GM23338 (cell line): Measurements from ENCODE around the gene MINDY4. TPM values are rescaled to one million over a fixed set of nuclear protein-coding genes. Genes with fewer than 3 reads are reported as not detected.

Source experiments
- ATAC-seq: fragments of 200-7000 bp; cut with Tn5 transposase; 3 replicates; pipeline ENCODE4 v1.9.1; 2020
- DNase-seq: peaks from one replicate; pipeline ENCODE4 v3.0.0-alpha.2; 2015; ENCODE audit warnings: low spot score
- H2AFZ ChIP-seq: fragments of 200-600 bp; sonication (generic); 2 replicates; pipeline ENCODE4 v1.8.0; 2016; ENCODE audit warnings: antibody characterized with exemption, mild to moderate bottlenecking, moderate library complexity
- H3F3A ChIP-seq: fragments of 200-600 bp; sonication (generic); replicated peaks from 2 replicates; pipeline ENCODE4 v1.8.0; 2017; ENCODE audit warnings: antibody characterized with exemption, mixed run types, low read depth
- H3K27ac ChIP-seq: fragments of 200-600 bp; sonication (generic); 2 replicates; pipeline ENCODE4 v1.6.1; 2016; ENCODE audit warnings: low read depth
- H3K27me3 ChIP-seq: fragments of 200-600 bp; sonication (generic); 2 replicates; pipeline ENCODE4 v1.8.0; 2016; ENCODE audit warnings: mild to moderate bottlenecking, mixed run types, moderate library complexity; ENCODE audit not compliant: insufficient read depth
- H3K36me3 ChIP-seq: fragments of 200-600 bp; sonication (generic); 2 replicates; pipeline ENCODE4 v1.8.0; 2016; ENCODE audit warnings: mild to moderate bottlenecking; ENCODE audit not compliant: insufficient read depth
- H3K4me1 ChIP-seq: fragments of 200-600 bp; sonication (generic); 2 replicates; pipeline ENCODE4 v1.8.0; 2016; ENCODE audit warnings: mild to moderate bottlenecking, moderate library complexity; ENCODE audit not compliant: insufficient read depth
- H3K4me2 ChIP-seq: fragments of 200-600 bp; sonication (generic); 2 replicates; pipeline ENCODE4 v1.7.1; 2017; ENCODE audit warnings: mixed run types
- H3K4me3 ChIP-seq: fragments of 200-600 bp; sonication (generic); 2 replicates; pipeline ENCODE4 v1.6.1; 2016; ENCODE audit warnings: mixed run types
- H3K79me2 ChIP-seq: fragments of 200-600 bp; sonication (generic); replicated peaks from 2 replicates; pipeline ENCODE4 v1.8.0; 2017; ENCODE audit warnings: mild to moderate bottlenecking; ENCODE audit not compliant: insufficient read depth
- H3K9me2 ChIP-seq: fragments of 200-600 bp; sonication (generic); 2 replicates; pipeline ENCODE4 v1.8.0; 2017; ENCODE audit not compliant: insufficient read depth
- H4K20me1 ChIP-seq: fragments of 200-600 bp; sonication (generic); replicated peaks from 2 replicates; pipeline ENCODE4 v1.8.0; 2017; ENCODE audit warnings: mild to moderate bottlenecking; ENCODE audit not compliant: insufficient read depth
- H3K27ac Mint-ChIP-seq: 2 replicates; pipeline ENCODE4 v1.8.0; 2020; ENCODE audit warnings: inconsistent platforms, mild to moderate bottlenecking, moderate library complexity, mixed read lengths
- H3K27me3 Mint-ChIP-seq: 3 replicates; pipeline ENCODE4 v1.8.0; 2022; ENCODE audit warnings: low read depth, mild to moderate bottlenecking, moderate library complexity, mixed read lengths, inconsistent platforms; ENCODE audit not compliant: insufficient read depth, poor library complexity
- H3K36me3 Mint-ChIP-seq: 3 replicates; pipeline ENCODE4 v1.8.0; 2021; ENCODE audit warnings: low read depth, mild to moderate bottlenecking, inconsistent platforms, moderate library complexity, mixed read lengths
- H3K4me1 Mint-ChIP-seq: 3 replicates; pipeline ENCODE4 v1.8.0; 2020; ENCODE audit warnings: mild to moderate bottlenecking, inconsistent platforms, mixed read lengths
- H3K4me3 Mint-ChIP-seq: 3 replicates; pipeline ENCODE4 v1.8.0; 2021; ENCODE audit warnings: moderate library complexity, mild to moderate bottlenecking, inconsistent platforms, mixed read lengths
- H3K9me3 Mint-ChIP-seq: 3 replicates; pipeline ENCODE4 v1.8.0; 2020; ENCODE audit warnings: moderate library complexity, mild to moderate bottlenecking, inconsistent platforms, mixed read lengths
- CREB1 ChIP-seq: fragments of 250-450 bp; sonication (Bioruptor Pico); IDR thresholded peaks from 2 replicates; pipeline ENCODE4 v1.5.0; 2020; ENCODE audit warnings: low read depth, mild to moderate bottlenecking, moderate library complexity
- CTCF ChIP-seq, 2 experiments: fragments of 200-600 bp in 1 of 2; sonication (generic) in 1 of 2; conservative IDR thresholded peaks; 2 replicates each; pipeline versions ENCODE4 v1.5.1 to v1.6.1; 2016 to 2017; ENCODE audit warnings: antibody characterized with exemption in 2 of 2, low read depth in 2 of 2, mild to moderate bottlenecking in 2 of 2, moderate library complexity in 1 of 2
- ETS1 ChIP-seq: IDR thresholded peaks from 2 replicates; pipeline ENCODE4 v1.6.1; 2016; ENCODE audit warnings: antibody characterized with exemption
- EZH2 ChIP-seq: fragments of 200-600 bp; sonication (generic); IDR thresholded peaks from one replicate; pipeline ENCODE4 v1.8.0; 2017; ENCODE audit warnings: antibody characterized with exemption, mild to moderate bottlenecking, low read depth; ENCODE audit not compliant: unreplicated experiment
- EZH2phosphoT487 ChIP-seq: fragments of 200-600 bp; sonication (generic); IDR thresholded peaks from one replicate; pipeline ENCODE4 v1.8.1; 2018; ENCODE audit warnings: antibody characterized with exemption; ENCODE audit not compliant: unreplicated experiment
- JUNB ChIP-seq: IDR thresholded peaks from one replicate; pipeline ENCODE4 v1.6.1; 2016; ENCODE audit warnings: antibody characterized with exemption; ENCODE audit not compliant: unreplicated experiment
- NANOG ChIP-seq: IDR thresholded peaks from 2 replicates; pipeline ENCODE4 v1.6.1; 2016; ENCODE audit warnings: antibody characterized with exemption, borderline replicate concordance
- POLR2AphosphoS5 ChIP-seq: IDR thresholded peaks from 2 replicates; pipeline ENCODE4 v1.6.1; 2016; ENCODE audit warnings: antibody characterized with exemption, low read depth
- REST ChIP-seq: IDR thresholded peaks from one replicate; pipeline ENCODE4 v1.6.1; 2018; ENCODE audit warnings: antibody characterized with exemption; ENCODE audit not compliant: unreplicated experiment
- STAT1 ChIP-seq: IDR thresholded peaks from one replicate; pipeline ENCODE4 v1.6.1; 2016; ENCODE audit warnings: antibody characterized with exemption; ENCODE audit not compliant: unreplicated experiment
- ZNF114 ChIP-seq: fragments of 250-450 bp; sonication (Bioruptor Pico); IDR thresholded peaks from 2 replicates; pipeline ENCODE4 v1.5.0; 2020; ENCODE audit warnings: mild to moderate bottlenecking, moderate library complexity
- ZNF331 ChIP-seq: fragments of 250-450 bp; sonication (Bioruptor Pico); IDR thresholded peaks from 2 replicates; pipeline ENCODE4 v1.5.0; 2020; ENCODE audit warnings: low read depth, mild to moderate bottlenecking, moderate library complexity
- ZNF462 ChIP-seq: fragments of 250-450 bp; sonication (Bioruptor Pico); IDR thresholded peaks from 2 replicates; pipeline ENCODE4 v1.5.0; 2020; ENCODE audit warnings: mild to moderate bottlenecking, moderate library complexity
- polyA plus RNA-seq: library from polyadenylated mRNA; unstranded; fragments of >200 nt; fragmentation: Nextera tagmentation; extraction: Ambion mirVana; gene quantifications from 2 replicates; pipeline ENCODE4 v1.2.1, GENCODE V29; 2016
- total RNA-seq: library from RNA; depleted of rRNA; stranded (reverse); fragments of >200 nt; shearing (Covaris generic); gene quantifications from 2 replicates; pipeline ENCODE4 v1.2.3, GENCODE V29; 2014

MINDY4 gene
- total and polyA plus RNA-seq, 2 experiments from 2014 or later: 1.7 to 4.4 TPM

GRCh38 chr7:30741289-30741688 lies 29.9 kb upstream of the MINDY4 start:
- H3K36me3 Mint-ChIP-seq: no peaks in the 10 kb centered on the region

More at GRCh38 chr7:30741289-30741688, 29.9 kb upstream of the MINDY4 start:
- H3K4me1 ChIP-seq: no peaks in the 10 kb centered on the region
- H3K9me2 ChIP-seq: 0 out of 2 replicates have a peak, but pooled peaks cover 2% of the 10 kb centered on the region
- no peaks in the 10 kb centered on the region for H3K36me3 ChIP-seq
- no peaks in the 10 kb centered on the region for H4K20me1 ChIP-seq
- H3K79me2 ChIP-seq: no peaks in the 10 kb centered on the region
- H3K4me2 ChIP-seq: no peak overlapping the region
- H3F3A ChIP-seq: no peaks in the 10 kb centered on the region
- Mint-ChIP-seq H3K27ac (no peak overlapping the region), H3K4me3 (no peak overlapping the region), H3K27me3 (peaks cover 4% of the 10 kb centered on the region), H3K9me3 (no peaks in the 10 kb centered on the region; the same call in 2 of the 3 replicates), H3K4me1 (no peaks in the 10 kb centered on the region; the same call in 2 of the 3 replicates)
- no peak overlapping the region for H3K27ac ChIP-seq
- TF ChIP-seq POLR2AphosphoS5: no peak
- no peak for TF ChIP-seq ZNF462 (CRISPR knock-in tag)
- no peak for TF ChIP-seq ZNF331 (CRISPR knock-in tag)
- no peak for TF ChIP-seq EZH2phosphoT487
- no peak for TF ChIP-seq ETS1
- no peak for TF ChIP-seq CTCF (conservative IDR thresholded peaks at IDR 0.05; ENCODE audit: low read depth in 2 of 2)
- TF ChIP-seq JUNB: no peak
- TF ChIP-seq NANOG: no peak
- TF ChIP-seq REST: no peak
- no peak for TF ChIP-seq EZH2
- TF ChIP-seq ZNF114 (CRISPR knock-in tag): no peak
- no peak for TF ChIP-seq STAT1
- TF ChIP-seq CREB1 (CRISPR knock-in tag): no peak
- ATAC-seq (no peak), DNase-seq (no peak)
- H3K27me3 ChIP-seq: no peaks in the 10 kb centered on the region
- H3K4me3 ChIP-seq: no peak overlapping the region
- H2AFZ ChIP-seq: no peak overlapping the region
